Stomach (tissue), 9 donors: ENCODE data around the gene LRMDA. TPM values are rescaled to one million over a fixed set of nuclear protein-coding genes. Genes with fewer than 3 reads are reported as not detected.

Source experiments
- DNase-seq, 2 donors: peaks; one replicate each; pipeline versions ENCODE4 v3.0.0 to v3.0.0-alpha.2; 2013 to 2019
- H3K27ac ChIP-seq, 5 donors: fragments of 200-600 bp in 4 of 5; sonication (generic) in 4 of 5; one replicate each; pipeline ENCODE4 v1.5.1; 2013 to 2019; ENCODE audit warnings: mild to moderate bottlenecking in 1 of 5, moderate library complexity in 1 of 5
- H3K27me3 ChIP-seq, 3 donors: fragments of 200-600 bp; sonication (generic); one replicate each; pipeline ENCODE4 v1.5.1; 2017 to 2019; ENCODE audit warnings: mixed run types in 1 of 3
- H3K36me3 ChIP-seq, 4 donors: fragments of 200-600 bp; sonication (generic); 1 replicate in 3 of 4; 2 replicates in 1 of 4; pipeline ENCODE4 v1.5.1; 2016 to 2019
- H3K4me1 ChIP-seq, 4 donors: fragments of 200-600 bp; sonication (generic); one replicate each; pipeline ENCODE4 v1.5.1; 2016 to 2019
- H3K4me3 ChIP-seq, 4 donors: fragments of 200-600 bp; sonication (generic) in 3 of 4; one replicate each; pipeline ENCODE4 v1.5.1; 2016 to 2019; ENCODE audit warnings: mild to moderate bottlenecking in 1 of 4
- H3K9me3 ChIP-seq, 4 donors: fragments of 200-600 bp; sonication (generic); one replicate each; pipeline ENCODE4 v1.5.1; 2016 to 2019
- EP300 ChIP-seq: sonication (generic); formaldehyde crosslinking; IDR thresholded peaks from one replicate; pipeline ENCODE4 v1.6.1; 2017; ENCODE audit warnings: antibody characterized with exemption
- POLR2A ChIP-seq, 4 donors: fragments of 450-650 bp; IDR thresholded peaks; one replicate each; pipeline ENCODE4 v1.6.1; 2016; ENCODE audit warnings: antibody characterized with exemption in 4 of 4, control low read depth in 2 of 4, mild to moderate bottlenecking in 1 of 4, moderate library complexity in 1 of 4
- POLR2AphosphoS5 ChIP-seq, 3 donors: sonication (generic); formaldehyde crosslinking; IDR thresholded peaks; one replicate each; pipeline ENCODE4 v1.6.1; 2016; ENCODE audit warnings: antibody characterized with exemption in 3 of 3
- WGBS, 5 donors: extraction: QIAGEN DNeasy Blood & Tissue Kit in 3 of 5; methylation state at CpG; one replicate each; pipeline versions ENCODE4 v1.1.5 to v1.1.7; 2013 to 2018; 5-methylcytosine and 5-hydroxymethylcytosine counted together
- intact Hi-C: fragments of 100-400 bp; cut with DNase I; formaldehyde crosslinking; loops from one replicate; pipeline ENCODE4 v1.15.1; 2023; ENCODE audit warnings: low total_unique reads
- polyA plus RNA-seq, 3 donors: library from polyadenylated mRNA; stranded (reverse); fragments of 200-250 nt; gene quantifications; one replicate each; pipeline ENCODE4 v1.2.3, GENCODE V29; 2013
- total RNA-seq, 5 donors: library from RNA; depleted of rRNA; stranded (reverse); fragments of >200 nt; gene quantifications; one replicate each; pipeline versions ENCODE4 v1.1.0 to v1.2.3, GENCODE V29; 2014 to 2016
- TF ChIP-seq, protein P1 (sequence below), 7 experiments: fragments of 450-650 bp in 4 of 7; fragments of 200-600 bp in 3 of 7; sonication (generic) in 3 of 7; IDR thresholded peaks; one replicate each; pipeline ENCODE4 v1.5.1; 2016 to 2019; ENCODE audit warnings: antibody characterized with exemption in 7 of 7, control low read depth in 2 of 7, mild to moderate bottlenecking in 1 of 7
- donor health status: healthy with polysubstance abuse.
- donor health status: Bipolar disorder and iron deficiency.
- donor health status: healthy.

LRMDA gene
- total and polyA plus RNA-seq, 8 donors, result 1.3 to 30.2 (median 13.6) TPM; not detected in 1

DNA sequence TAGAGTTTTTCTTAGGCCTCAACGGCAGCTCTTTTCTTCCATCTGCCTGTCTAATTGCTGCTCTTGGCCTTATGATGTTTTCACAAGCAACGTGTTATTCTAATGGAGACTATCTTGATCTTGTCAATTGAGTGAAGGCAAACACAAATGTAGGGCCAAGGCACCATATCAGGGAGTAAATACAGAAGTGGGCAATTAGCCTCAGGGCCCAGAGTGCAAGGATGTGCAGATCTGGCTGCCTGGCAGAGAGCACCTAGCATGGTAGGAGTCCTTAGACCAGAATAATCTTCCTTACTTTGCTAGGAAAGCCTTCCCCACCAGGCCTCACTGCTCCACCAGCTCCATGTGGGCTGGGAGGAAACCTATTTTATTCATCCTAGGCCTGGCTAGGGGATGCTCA is 590.9 kb downstream of the LRMDA start:
- Histone ChIP-seq H3K4me1 (no peaks in the 10 kb centered on the region), H3K9me3 (no peaks in the 10 kb centered on the region), H3K27me3 (no peaks in the 10 kb centered on the region), H3K27ac (no peak overlapping the region), H3K36me3 (no peaks in the 10 kb centered on the region), H3K4me3 (no peak overlapping the region)
- 27 to 63% (median 47%) methylated on average over 2 of the region's 2 CpGs for whole genome bisulfite sequencing, 5 donors
- DNase-seq, result no peak
- intact Hi-C loops, result no loop called here
- no peak for TF ChIP-seq POLR2AphosphoS5 (IDR thresholded peaks at IDR 0.05)

DNA sequence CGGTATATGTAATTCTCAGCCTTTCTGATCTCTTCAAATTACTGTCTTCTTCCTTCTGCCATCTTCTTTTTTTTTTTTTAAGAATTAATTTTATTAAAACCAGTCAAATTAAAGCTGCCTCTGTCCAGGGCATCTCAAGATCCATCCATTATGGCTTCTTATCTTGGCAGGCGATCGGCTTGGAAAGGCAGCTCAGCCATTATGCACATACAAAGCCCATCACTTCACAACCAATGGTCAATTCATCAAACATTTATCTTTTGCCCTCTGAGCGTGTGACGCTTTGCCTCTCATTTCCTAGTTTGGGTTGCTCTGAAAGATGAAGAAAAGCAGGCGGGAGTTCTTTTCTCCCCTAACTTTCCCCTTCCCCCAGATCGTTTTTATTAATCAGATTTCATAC is 591.6 kb downstream of the LRMDA start:
- Histone ChIP-seq H3K27ac (no peak overlapping the region), H3K4me3 (no peak overlapping the region), H3K9me3 (no peaks in the 10 kb centered on the region), H3K4me1 (no peaks in the 10 kb centered on the region), H3K36me3 (no peaks in the 10 kb centered on the region), H3K27me3 (no peaks in the 10 kb centered on the region)
- DNase-seq, result no peak
- TF ChIP-seq EP300 (no peak), POLR2A (IDR thresholded peaks at IDR 0.05) (no peak), POLR2AphosphoS5 (IDR thresholded peaks at IDR 0.05) (no peak)
- TF ChIP-seq, protein P1, sequence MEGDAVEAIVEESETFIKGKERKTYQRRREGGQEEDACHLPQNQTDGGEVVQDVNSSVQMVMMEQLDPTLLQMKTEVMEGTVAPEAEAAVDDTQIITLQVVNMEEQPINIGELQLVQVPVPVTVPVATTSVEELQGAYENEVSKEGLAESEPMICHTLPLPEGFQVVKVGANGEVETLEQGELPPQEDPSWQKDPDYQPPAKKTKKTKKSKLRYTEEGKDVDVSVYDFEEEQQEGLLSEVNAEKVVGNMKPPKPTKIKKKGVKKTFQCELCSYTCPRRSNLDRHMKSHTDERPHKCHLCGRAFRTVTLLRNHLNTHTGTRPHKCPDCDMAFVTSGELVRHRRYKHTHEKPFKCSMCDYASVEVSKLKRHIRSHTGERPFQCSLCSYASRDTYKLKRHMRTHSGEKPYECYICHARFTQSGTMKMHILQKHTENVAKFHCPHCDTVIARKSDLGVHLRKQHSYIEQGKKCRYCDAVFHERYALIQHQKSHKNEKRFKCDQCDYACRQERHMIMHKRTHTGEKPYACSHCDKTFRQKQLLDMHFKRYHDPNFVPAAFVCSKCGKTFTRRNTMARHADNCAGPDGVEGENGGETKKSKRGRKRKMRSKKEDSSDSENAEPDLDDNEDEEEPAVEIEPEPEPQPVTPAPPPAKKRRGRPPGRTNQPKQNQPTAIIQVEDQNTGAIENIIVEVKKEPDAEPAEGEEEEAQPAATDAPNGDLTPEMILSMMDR (IDR thresholded peaks at IDR 0.05), result no peak
- 85 to 93% (median 87%) methylated on average over 7 of the region's 7 CpGs for WGBS, 5 donors
- intact Hi-C loops, result no loop called here

DNA sequence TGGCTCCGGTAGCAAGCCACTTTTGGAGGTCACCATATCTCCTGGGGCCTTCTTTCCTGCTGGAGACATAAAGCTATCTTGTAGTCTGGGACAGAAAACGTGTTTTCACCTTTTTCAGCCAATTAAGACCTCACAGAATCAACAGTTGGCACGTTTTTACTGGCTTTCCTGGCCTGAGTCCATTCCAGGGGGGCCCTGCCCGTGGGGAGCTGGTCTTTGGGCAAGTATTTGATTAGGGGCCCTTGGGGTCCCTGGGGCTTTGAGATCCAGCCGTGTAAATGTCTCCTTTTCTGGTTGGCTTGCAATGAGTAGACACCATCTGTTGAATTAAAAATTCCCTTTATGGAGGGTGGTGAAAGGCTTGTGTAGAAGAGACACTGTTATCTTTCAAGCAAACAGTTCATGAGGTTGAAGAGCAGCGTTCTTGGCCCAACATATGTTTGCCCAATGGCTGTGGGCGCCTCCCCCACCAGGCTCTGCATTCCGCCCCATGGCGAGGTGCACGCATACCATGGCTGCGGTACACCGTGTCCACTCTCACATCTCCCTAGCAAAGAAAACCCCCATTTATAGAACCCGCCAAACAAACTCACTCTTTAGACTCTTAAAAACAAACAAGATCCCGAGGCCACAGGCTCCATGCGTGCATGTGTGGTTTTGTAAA is 593.2 kb downstream of the LRMDA start:
- DNase-seq, result no peak
- Histone ChIP-seq H3K4me3 (no peak overlapping the region), H3K4me1 (no peaks in the 10 kb centered on the region), H3K27me3 (no peaks in the 10 kb centered on the region), H3K9me3 (no peaks in the 10 kb centered on the region), H3K36me3 (no peaks in the 10 kb centered on the region), H3K27ac (no peak overlapping the region)
- 78 to 88% (median 83%) methylated on average over 15 of the region's 15 CpGs for WGBS, 5 donors
- intact Hi-C loops, result no loop called here
- no peak for TF ChIP-seq POLR2AphosphoS5 (IDR thresholded peaks at IDR 0.05)
- TF ChIP-seq, protein P1 (IDR thresholded peaks at IDR 0.05), result no peak
- no peak for TF ChIP-seq EP300

DNA sequence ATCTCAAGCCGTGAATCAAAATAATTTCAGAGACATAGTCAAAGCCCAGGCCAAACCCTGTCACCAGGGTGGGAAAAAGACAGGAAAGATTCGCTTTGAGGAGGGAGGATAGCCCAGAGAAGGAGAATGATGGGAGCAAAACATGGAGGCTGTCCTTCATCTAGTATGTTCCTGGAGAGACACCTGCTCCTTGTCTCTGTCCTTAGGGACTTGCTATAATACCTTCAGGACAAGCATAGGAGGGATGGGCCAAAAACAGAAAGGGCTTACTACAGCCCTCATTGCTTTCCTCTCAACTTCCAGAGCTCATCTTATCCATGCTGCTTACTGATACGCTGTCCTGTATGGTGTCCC is 593.7 kb downstream of the LRMDA start:
- no peak for TF ChIP-seq POLR2AphosphoS5 (IDR thresholded peaks at IDR 0.05)
- no peaks in the 10 kb centered on the region for H3K4me1 ChIP-seq
- H3K36me3 ChIP-seq, result no peaks in the 10 kb centered on the region
- intact Hi-C loops, result no loop called here
- WGBS, 5 donors, result 92 to 95% (median 93%) methylated on average over 3 of the region's 3 CpGs
- no peak overlapping the region for H3K27ac ChIP-seq
- DNase-seq, result no peak
- H3K4me3 ChIP-seq, result no peak overlapping the region
- no peaks in the 10 kb centered on the region for H3K27me3 ChIP-seq
- H3K9me3 ChIP-seq, result no peaks in the 10 kb centered on the region

GRCh38 chr10:76026176-76026771 is 594.9 kb downstream of the LRMDA start:
- TF ChIP-seq EP300 (no peak), POLR2A (IDR thresholded peaks at IDR 0.05) (no peak)
- TF ChIP-seq, protein P1 (IDR thresholded peaks at IDR 0.05), result no peak
- Histone ChIP-seq H3K4me1 (no peaks in the 10 kb centered on the region), H3K9me3 (no peaks in the 10 kb centered on the region), H3K27ac (no peak overlapping the region), H3K4me3 (no peak overlapping the region), H3K27me3 (no peaks in the 10 kb centered on the region), H3K36me3 (no peaks in the 10 kb centered on the region)
- DNase-seq, result no peak
- WGBS, 5 donors, result 69 to 95% (median 88%) methylated on average over 2 of the region's 2 CpGs
- intact Hi-C loops, result no loop called here
